ENCODE measurements around the gene ADGRA1. TPM values are rescaled to one million over a fixed set of nuclear protein-coding genes. Genes with fewer than 3 reads are reported as not detected.

The ADGRA1 gene
- total and polyA plus RNA-seq, 7 donors: under 0.01 to 0.28 (median 0.08) TPM; not detected in 3

- H3K27ac ChIP-seq: no peak overlapping the region
- DNase-seq: no peak
- H3K36me3 ChIP-seq: no peaks in the 10 kb centered on the region
- no peaks in the 10 kb centered on the region for H3K9me3 ChIP-seq
- TF ChIP-seq POLR2AphosphoS5 (IDR thresholded peaks at IDR 0.05) (no peak), EP300 (IDR thresholded peaks at IDR 0.05) (no peak), CTCF (IDR thresholded peaks at IDR 0.05) (no peak), POLR2A (IDR thresholded peaks at IDR 0.05) (no peak)
- peaks cover under 1 to 65% (median 37%) of the 10 kb centered on the region in 3 donors for H3K27me3 ChIP-seq
- H3K4me3 ChIP-seq: no peak overlapping the region
- no peaks in the 10 kb centered on the region for H3K4me1 ChIP-seq
- intact Hi-C loops (cut with DNase I): no loop called here
- WGBS, 2 donors: 79 to 86% methylated on average over 17 of the region's 17 CpGs
Observed at GRCh38 chr10:133094866-133095265, 7.1 kb downstream of the ADGRA1 start.

- no peaks in the 10 kb centered on the region for H3K9me3 ChIP-seq
- H3K36me3 ChIP-seq: no peaks in the 10 kb centered on the region
- 79 to 92% methylated on average over 16 of the region's 16 CpGs for WGBS, 2 donors
- H3K4me1 ChIP-seq: peaks cover 0 to under 1% (median 0%) of the 10 kb centered on the region in 4 donors
- no peak for DNase-seq
- H3K4me3 ChIP-seq: no peak overlapping the region
- no peak for TF ChIP-seq POLR2A (IDR thresholded peaks at IDR 0.05)
- intact Hi-C loops (cut with DNase I): no loop called here
- no peak overlapping the region for H3K27ac ChIP-seq
- peaks cover 0 to 65% (median 30%) of the 10 kb centered on the region in 3 donors for H3K27me3 ChIP-seq
Observed at GRCh38 chr10:133095586-133095985, 7.9 kb downstream of the ADGRA1 start.

- peaks cover 0 to 8% (median 2%) of the 10 kb centered on the region in 4 donors for H3K4me1 ChIP-seq
- H3K27me3 ChIP-seq: peaks cover 5 to 70% (median 28%) of the 10 kb centered on the region in 3 donors
Observed at GRCh38 chr10:133096616-133097269, 9.0 kb downstream of the ADGRA1 start.

GRCh38 chr10:133097418-133097817, 9.7 kb downstream of the ADGRA1 start:
- no peak for TF ChIP-seq POLR2AphosphoS5 (IDR thresholded peaks at IDR 0.05)
- no peak for TF ChIP-seq EP300 (IDR thresholded peaks at IDR 0.05)
- TF ChIP-seq CTCF (IDR thresholded peaks at IDR 0.05): no peak
- TF ChIP-seq POLR2A (IDR thresholded peaks at IDR 0.05): no peak

More at GRCh38 chr10:133096616-133097269, 9.0 kb downstream of the ADGRA1 start:
- TF ChIP-seq EP300 (IDR thresholded peaks at IDR 0.05) (no peak), CTCF (IDR thresholded peaks at IDR 0.05) (no peak), POLR2A (IDR thresholded peaks at IDR 0.05) (no peak), POLR2AphosphoS5 (IDR thresholded peaks at IDR 0.05) (no peak)
- Histone ChIP-seq H3K36me3 (no peaks in the 10 kb centered on the region), H3K9me3 (no peaks in the 10 kb centered on the region), H3K4me3 (no peak overlapping the region), H3K27ac (no peak overlapping the region)
- WGBS, 2 donors: 53 to 61% methylated on average over 28 of the region's 28 CpGs
- intact Hi-C loops (cut with DNase I): no loop called here
- DNase-seq: no peak

GRCh38 chr10:133097961-133098360, 10.2 kb downstream of the ADGRA1 start:
- no peak for TF ChIP-seq POLR2A (IDR thresholded peaks at IDR 0.05)
- no peak for TF ChIP-seq CTCF (IDR thresholded peaks at IDR 0.05)
- no peak for TF ChIP-seq EP300 (IDR thresholded peaks at IDR 0.05)
- TF ChIP-seq POLR2AphosphoS5 (IDR thresholded peaks at IDR 0.05): no peak
- no peaks in the 10 kb centered on the region for H3K9me3 ChIP-seq
- peaks cover 7 to 79% (median 39%) of the 10 kb centered on the region in 3 donors for H3K27me3 ChIP-seq
- WGBS, 2 donors: 83 to 90% methylated on average over 11 of the region's 11 CpGs
- H3K4me3 ChIP-seq: no peak overlapping the region
- DNase-seq: no peak
- intact Hi-C loops (cut with DNase I): no loop called here
- H3K27ac ChIP-seq: no peak overlapping the region
- H3K4me1 ChIP-seq: peaks cover 0 to 8% (median 2%) of the 10 kb centered on the region in 4 donors
- no peaks in the 10 kb centered on the region for H3K36me3 ChIP-seq

More at GRCh38 chr10:133097418-133097817, 9.7 kb downstream of the ADGRA1 start:
- Histone ChIP-seq H3K4me1 (peaks cover 0 to 8% (median 2%) of the 10 kb centered on the region in 4 donors), H3K27ac (no peak overlapping the region), H3K9me3 (no peaks in the 10 kb centered on the region), H3K36me3 (no peaks in the 10 kb centered on the region), H3K27me3 (peaks cover 7 to 76% (median 33%) of the 10 kb centered on the region in 3 donors), H3K4me3 (no peak overlapping the region)
- 80 to 88% methylated on average over 18 of the region's 18 CpGs for WGBS, 2 donors
- DNase-seq: no peak
- intact Hi-C loops (cut with DNase I): no loop called here

Measured in sigmoid colon (tissue), 7 donors.